Tibial nerve (tissue), 3 donors: ENCODE measurements around the gene RPS6KA5.

ENCODE experiments used
- POLR2A ChIP-seq, 2 donors: fragments of 450-650 bp; IDR thresholded peaks; one replicate each; pipeline ENCODE4 v1.6.1; 2017; ENCODE audit warnings: antibody characterized with exemption in 2 of 2, mild to moderate bottlenecking in 2 of 2, moderate library complexity in 2 of 2
- TF ChIP-seq, protein P1 (sequence below), 5 experiments: fragments of 200-600 bp in 3 of 5; fragments of 450-650 bp in 2 of 5; sonication (generic) in 3 of 5; IDR thresholded peaks; one replicate each; pipeline ENCODE4 v1.5.1; 2016 to 2019; ENCODE audit warnings: antibody characterized with exemption in 5 of 5, mild to moderate bottlenecking in 3 of 5, moderate library complexity in 2 of 5

DNA sequence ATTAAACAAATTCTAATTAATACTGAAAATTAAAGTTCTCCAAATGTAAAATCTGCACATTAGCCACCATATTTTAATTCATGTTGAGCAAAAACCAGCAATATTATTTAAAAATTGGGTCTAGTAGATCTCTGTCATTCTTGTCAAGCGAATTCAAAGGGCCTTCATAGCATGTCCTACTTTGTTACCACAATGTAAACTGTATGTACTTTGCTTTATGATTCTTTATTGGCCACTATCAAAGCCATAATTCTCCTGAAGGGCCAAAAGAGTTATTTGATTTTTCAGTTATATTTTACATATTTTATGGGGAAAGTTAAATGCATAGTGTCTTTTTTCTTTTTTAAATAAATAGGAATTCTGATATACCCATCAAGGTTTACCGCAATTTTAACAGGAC is 117.9 kb downstream of the RPS6KA5 start:
- TF ChIP-seq POLR2A (IDR thresholded peaks at IDR 0.05), result no peak
- TF ChIP-seq, protein P1, sequence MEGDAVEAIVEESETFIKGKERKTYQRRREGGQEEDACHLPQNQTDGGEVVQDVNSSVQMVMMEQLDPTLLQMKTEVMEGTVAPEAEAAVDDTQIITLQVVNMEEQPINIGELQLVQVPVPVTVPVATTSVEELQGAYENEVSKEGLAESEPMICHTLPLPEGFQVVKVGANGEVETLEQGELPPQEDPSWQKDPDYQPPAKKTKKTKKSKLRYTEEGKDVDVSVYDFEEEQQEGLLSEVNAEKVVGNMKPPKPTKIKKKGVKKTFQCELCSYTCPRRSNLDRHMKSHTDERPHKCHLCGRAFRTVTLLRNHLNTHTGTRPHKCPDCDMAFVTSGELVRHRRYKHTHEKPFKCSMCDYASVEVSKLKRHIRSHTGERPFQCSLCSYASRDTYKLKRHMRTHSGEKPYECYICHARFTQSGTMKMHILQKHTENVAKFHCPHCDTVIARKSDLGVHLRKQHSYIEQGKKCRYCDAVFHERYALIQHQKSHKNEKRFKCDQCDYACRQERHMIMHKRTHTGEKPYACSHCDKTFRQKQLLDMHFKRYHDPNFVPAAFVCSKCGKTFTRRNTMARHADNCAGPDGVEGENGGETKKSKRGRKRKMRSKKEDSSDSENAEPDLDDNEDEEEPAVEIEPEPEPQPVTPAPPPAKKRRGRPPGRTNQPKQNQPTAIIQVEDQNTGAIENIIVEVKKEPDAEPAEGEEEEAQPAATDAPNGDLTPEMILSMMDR (IDR thresholded peaks at IDR 0.05), result no peak
